CD1c-positive myeloid dendritic cell (primary cell): ENCODE measurements around the gene FXYD3.
"Not testable (repeated sequence)": the region's sequence is repeated elsewhere in the genome, so short reads cannot be mapped to it uniquely, and the experiment has no call there.

ENCODE experiments used
- DNase-seq: peaks from one replicate; pipeline ENCODE4 v3.0.0-alpha.2; 2016; ENCODE audit errors: extremely low spot score

Gene FXYD3

GRCh38 chr19:35086455-35086854 is 29.2 kb upstream of the FXYD3 start:
- DNase-seq: no peak

- no peak for DNase-seq
These were observed 28.2 kb upstream of the FXYD3 start for GRCh38 chr19:35087393-35087792.

GRCh38 chr19:35088131-35088913 is 27.3 kb upstream of the FXYD3 start:
- no peak for DNase-seq

GRCh38 chr19:35089554-35089953 is 26.1 kb upstream of the FXYD3 start:
- DNase-seq: no peak

GRCh38 chr19:35090160-35090505 is 25.5 kb upstream of the FXYD3 start:
- DNase-seq: no peak

- DNase-seq: peak; percentile 70
These were observed 25.0 kb upstream of the FXYD3 start for GRCh38 chr19:35090506-35091214.

GRCh38 chr19:35093430-35093829 is 22.2 kb upstream of the FXYD3 start:
- no peak for DNase-seq

- DNase-seq: no peak
These were observed 21.5 kb upstream of the FXYD3 start for GRCh38 chr19:35093941-35094647.

GRCh38 chr19:35094656-35095055 is 21.0 kb upstream of the FXYD3 start:
- no peak for DNase-seq

- no peak for DNase-seq
These were observed 19.8 kb upstream of the FXYD3 start for GRCh38 chr19:35095667-35096368.

GRCh38 chr19:35098413-35099049 is 17.1 kb upstream of the FXYD3 start:
- DNase-seq: no peak

- no peak for DNase-seq
These were observed 16.3 kb upstream of the FXYD3 start for GRCh38 chr19:35099155-35099896.

- DNase-seq: no peak
These were observed 15.7 kb upstream of the FXYD3 start for GRCh38 chr19:35099897-35100275.

- no peak for DNase-seq
These were observed 14.8 kb upstream of the FXYD3 start for GRCh38 chr19:35100588-35101533.

- DNase-seq: not testable (repeated sequence)
These were observed 13.7 kb upstream of the FXYD3 start for GRCh38 chr19:35101949-35102348.

- not testable (repeated sequence) for DNase-seq
These were observed 12.0 kb upstream of the FXYD3 start for GRCh38 chr19:35103614-35104013.

- no peak for DNase-seq
These were observed 11.3 kb upstream of the FXYD3 start for GRCh38 chr19:35104361-35104760.

- DNase-seq: no peak
These were observed 10.6 kb upstream of the FXYD3 start for GRCh38 chr19:35105047-35105410.

GRCh38 chr19:35105411-35106290 is 10.0 kb upstream of the FXYD3 start:
- no peak for DNase-seq
